GM12801 (cell line): Measurements from ENCODE around the gene L3MBTL3.

Source experiments
- TF ChIP-seq, protein P1 (sequence below): IDR thresholded peaks from one replicate; pipeline ENCODE4 v1.5.1; 2011; ENCODE audit warnings: control low read depth; ENCODE audit not compliant: insufficient read length; ENCODE audit errors: extremely low read depth

The L3MBTL3 gene

DNA sequence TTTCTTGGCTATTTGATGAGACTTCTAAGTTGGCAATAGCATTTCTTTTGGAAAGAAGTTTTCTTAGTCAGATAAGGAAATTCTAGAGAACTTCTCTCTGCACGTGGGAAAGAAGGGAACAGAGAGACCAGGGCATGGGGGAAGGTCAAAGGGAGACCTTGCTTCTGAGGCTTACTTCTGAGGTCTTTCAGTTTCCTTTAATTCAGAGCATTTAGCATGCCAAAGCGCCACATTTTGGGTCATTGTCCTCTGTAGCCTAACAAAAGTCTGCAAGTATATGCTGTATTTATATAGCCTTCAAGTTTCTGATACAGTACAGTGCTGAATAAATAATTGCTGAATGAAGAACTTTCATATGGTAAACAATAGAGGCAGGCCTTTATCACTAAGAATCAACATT, 108.8 kb downstream of the L3MBTL3 start:
- TF ChIP-seq, protein P1, sequence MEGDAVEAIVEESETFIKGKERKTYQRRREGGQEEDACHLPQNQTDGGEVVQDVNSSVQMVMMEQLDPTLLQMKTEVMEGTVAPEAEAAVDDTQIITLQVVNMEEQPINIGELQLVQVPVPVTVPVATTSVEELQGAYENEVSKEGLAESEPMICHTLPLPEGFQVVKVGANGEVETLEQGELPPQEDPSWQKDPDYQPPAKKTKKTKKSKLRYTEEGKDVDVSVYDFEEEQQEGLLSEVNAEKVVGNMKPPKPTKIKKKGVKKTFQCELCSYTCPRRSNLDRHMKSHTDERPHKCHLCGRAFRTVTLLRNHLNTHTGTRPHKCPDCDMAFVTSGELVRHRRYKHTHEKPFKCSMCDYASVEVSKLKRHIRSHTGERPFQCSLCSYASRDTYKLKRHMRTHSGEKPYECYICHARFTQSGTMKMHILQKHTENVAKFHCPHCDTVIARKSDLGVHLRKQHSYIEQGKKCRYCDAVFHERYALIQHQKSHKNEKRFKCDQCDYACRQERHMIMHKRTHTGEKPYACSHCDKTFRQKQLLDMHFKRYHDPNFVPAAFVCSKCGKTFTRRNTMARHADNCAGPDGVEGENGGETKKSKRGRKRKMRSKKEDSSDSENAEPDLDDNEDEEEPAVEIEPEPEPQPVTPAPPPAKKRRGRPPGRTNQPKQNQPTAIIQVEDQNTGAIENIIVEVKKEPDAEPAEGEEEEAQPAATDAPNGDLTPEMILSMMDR: no peak

DNA sequence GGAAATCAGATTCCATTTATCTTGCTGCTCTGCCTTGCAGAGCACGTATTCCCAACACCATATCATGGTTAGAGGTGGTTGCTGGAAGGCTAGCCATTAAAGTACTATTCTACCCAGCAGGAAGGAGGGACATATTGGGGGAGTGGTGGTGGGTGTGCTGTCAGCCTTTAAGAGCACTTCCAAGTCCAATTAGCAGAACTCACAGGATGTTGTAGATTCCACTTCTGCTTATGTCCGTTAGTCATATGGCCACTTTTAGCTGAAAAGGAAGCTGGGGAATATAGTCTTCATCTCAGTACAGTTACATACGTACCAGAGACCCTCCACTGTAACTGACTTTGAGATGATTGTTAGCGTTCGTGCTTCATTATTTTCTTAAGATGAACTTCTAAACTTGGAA, 109.9 kb downstream of the L3MBTL3 start:
- TF ChIP-seq, protein P1: no peak

DNA sequence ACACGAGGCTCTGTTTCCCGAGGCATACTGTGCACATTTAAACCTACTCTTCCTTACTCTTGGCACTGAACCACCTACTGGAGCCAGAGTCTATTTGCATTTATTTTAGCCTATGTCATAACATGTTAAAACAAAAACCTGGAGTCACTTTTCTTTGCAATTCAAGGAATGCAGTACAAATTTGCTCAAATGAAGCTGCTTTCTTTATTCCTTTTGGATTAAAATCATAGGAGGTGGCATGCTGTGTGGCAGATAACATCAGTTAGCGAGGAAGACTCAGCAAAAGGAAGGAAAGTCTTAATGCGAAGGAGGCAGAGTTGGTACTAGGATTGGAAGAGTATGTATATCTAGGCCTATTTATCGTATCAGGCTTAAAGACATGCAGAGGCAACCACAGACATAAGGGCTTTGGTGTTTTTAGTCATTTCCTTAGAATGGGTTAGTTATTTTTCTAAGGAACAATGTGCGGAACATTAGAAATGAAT, 111.4 kb downstream of the L3MBTL3 start:
- TF ChIP-seq, protein P1: no peak

DNA sequence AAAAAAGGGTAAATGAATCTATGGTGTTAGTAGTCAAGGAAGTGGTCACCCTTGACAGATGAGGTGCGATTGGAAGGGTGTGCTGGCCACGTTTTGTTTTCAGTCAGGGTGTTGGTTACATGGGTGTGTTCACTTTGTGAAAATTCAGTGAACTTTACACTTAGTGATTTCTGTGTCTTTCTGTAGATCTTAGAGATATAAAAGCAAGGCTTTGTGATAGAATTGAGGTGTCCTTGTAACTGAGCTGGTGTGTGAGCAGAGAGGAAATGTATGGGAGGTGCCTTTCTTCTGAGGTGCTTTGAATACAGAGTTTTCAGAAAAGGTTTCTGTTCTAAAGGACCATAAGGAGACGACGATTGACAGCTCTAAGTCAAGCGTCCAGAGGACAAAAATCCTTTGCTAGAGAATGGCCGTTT, 113.9 kb downstream of the L3MBTL3 start:
- TF ChIP-seq, protein P1: no peak

DNA sequence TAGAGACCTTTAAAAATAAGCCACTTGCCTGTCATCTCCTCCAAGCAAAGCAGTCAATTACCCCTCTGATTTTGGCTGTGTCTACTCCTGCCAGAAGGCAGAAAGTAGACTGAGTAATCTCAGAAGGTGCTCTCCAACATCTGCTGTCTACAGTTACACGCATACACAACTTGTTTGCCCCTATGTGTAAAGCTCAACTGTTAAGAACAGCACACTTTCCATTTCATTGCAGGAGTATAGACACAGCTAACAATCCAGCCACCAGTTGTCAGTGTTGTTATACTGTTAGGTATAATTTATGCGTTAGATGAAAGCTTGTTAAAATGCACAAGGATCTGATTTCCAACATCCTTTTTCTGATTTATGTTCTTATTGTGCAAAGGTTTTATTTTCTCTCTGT, 116.2 kb downstream of the L3MBTL3 start:
- TF ChIP-seq, protein P1: no peak

DNA sequence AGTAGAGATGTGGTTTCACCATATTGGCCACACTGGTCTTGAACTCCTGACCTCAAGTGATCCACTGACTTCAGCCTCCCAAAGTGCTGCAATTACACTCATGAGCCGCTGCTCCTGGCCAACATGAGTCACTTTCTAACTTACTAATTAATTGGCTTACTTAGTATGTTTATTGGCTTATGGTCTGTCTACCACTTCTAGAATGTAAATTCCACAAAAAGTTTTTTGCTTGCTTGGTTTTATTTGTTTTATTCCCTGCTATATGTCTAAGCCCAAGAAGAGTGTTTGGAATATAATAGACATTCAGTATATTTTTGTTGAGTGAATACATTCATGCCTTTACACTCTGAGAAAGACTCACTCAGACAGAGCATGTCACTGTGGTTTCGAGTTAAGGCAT, 118.4 kb downstream of the L3MBTL3 start:
- TF ChIP-seq, protein P1: no peak

DNA sequence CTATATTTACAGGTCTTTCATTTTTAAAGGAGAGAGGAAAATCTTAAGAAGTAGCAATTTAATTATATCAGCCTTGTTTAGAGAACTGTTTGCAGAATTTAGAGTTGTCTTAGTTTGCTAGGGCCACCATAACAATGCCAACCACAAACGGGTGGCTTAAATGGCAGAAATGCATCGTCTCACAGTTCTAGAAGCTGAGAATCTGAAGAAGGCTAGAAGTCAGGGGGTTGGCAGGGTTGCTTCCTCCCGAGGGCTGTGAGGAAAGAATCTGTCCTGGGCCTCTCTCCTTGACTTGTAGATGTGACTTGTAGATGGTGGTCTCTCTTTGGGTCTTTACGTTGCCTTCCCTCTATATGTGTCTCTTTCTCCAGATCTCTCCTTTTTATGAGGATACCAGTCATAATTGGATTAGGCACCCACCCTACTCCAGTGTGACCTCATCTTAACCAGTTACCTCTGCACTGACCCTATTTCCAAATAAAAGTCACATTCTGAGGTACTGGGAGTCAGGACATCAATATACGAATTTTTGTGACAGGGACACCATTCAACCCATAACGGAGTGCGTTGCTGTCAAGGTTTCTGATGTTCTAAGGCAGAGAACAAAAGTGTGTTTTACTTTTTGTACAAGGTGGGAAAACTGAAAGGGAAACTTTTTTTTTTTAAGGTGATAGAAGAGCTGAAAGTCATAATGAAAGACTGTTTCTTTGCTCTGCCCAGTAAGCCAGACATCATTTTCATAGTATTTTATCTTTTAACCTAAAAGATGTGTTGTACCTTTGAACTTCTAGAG, 119.9 kb downstream of the L3MBTL3 start:
- TF ChIP-seq, protein P1: no peak
